Spleen (tissue), 7 donors: Measurements from ENCODE around the gene GLUL.

Experiments used
- CTCF ChIP-seq, 11 experiments: fragments of 200-600 bp in 7 of 11; fragments of 450-650 bp in 4 of 11; sonication (generic) in 4 of 11; IDR thresholded peaks in 8 of 11; conservative IDR thresholded peaks in 3 of 11; 1 replicate in 7 of 11; 2 replicates in 4 of 11; pipeline versions ENCODE4 v1.4.0 to v1.8.0; 2016 to 2021; ENCODE audit warnings: antibody characterized with exemption in 11 of 11, inconsistent platforms in 4 of 11, mild to moderate bottlenecking in 1 of 11
- POLR2A ChIP-seq, 3 donors: fragments of 450-650 bp; IDR thresholded peaks; one replicate each; pipeline ENCODE4 v1.5.1; 2017; ENCODE audit warnings: antibody characterized with exemption in 3 of 3, mild to moderate bottlenecking in 1 of 3
- donor health status: DM: no; HTN: no; CAD: no; lungs with moderate emphysema.
- donor health status: DM: no; HTN: no; CAD: no.
- donor health status: DM: no; HTN: no; CAD: no.

- TF ChIP-seq CTCF (IDR thresholded peaks at IDR 0.05 in 8 of 11, conservative IDR thresholded peaks at IDR 0.05 in 3 of 11) (no peak), POLR2A (IDR thresholded peaks at IDR 0.05) (no peak)
Measured at GRCh38 chr1:182366596-182366995, 25.0 kb downstream of the GLUL start.
